B cell (primary cell): ENCODE results near the gene CFAP74. TPM values are rescaled to one million over a fixed set of nuclear protein-coding genes. Genes with fewer than 3 reads are reported as not detected.

Experiments
- ATAC-seq: fragments of 200-7000 bp; cut with Tn5 transposase; one replicate; pipeline ENCODE4 v1.10.0; 2021; ENCODE audit warnings: low read depth, mild to moderate bottlenecking, moderate number of reproducible peaks, moderate library complexity
- CTCF ChIA-PET: fragments of 350-600 bp; sonication (Branson Sonifier 250); formaldehyde crosslinking; loops from one replicate; lab custom pipeline; 2021; ENCODE audit warnings: antibody characterized with exemption, inconsistent platforms; lab: Charles Lee
- POLR2A ChIA-PET: fragments of 350-600 bp; sonication (Branson Sonifier 250); formaldehyde crosslinking; loops from one replicate; lab custom pipeline; 2021; ENCODE audit warnings: antibody characterized with exemption; lab: Charles Lee
- DNase-seq: peaks from one replicate; pipeline ENCODE4 v3.0.0; 2013
- H2AFZ ChIP-seq: 2 replicates; pipeline ENCODE4 v1.6.1; 2012; ENCODE audit warnings: mild to moderate bottlenecking, low read depth, low read length; ENCODE audit not compliant: insufficient read depth, poor library complexity, severe bottlenecking
- H3K27ac ChIP-seq, 2 donors: 1 replicate in 1 of 2; 2 replicates in 1 of 2; pipeline ENCODE4 v1.5.1; 2012 to 2013; ENCODE audit warnings: low read length in 2 of 2, mild to moderate bottlenecking in 2 of 2, moderate library complexity in 1 of 2
- H3K27me3 ChIP-seq, 4 experiments: fragments of 200-600 bp in 1 of 4; sonication (generic) in 1 of 4; replicated peaks in 1 of 4; 1 replicate in 2 of 4; 2 replicates in 2 of 4; pipeline versions ENCODE4 v1.6.1 to v1.7.0; 2013 to 2016; ENCODE audit warnings: low read length in 3 of 4, mild to moderate bottlenecking in 2 of 4, mixed read lengths in 1 of 4, moderate library complexity in 1 of 4; ENCODE audit not compliant: insufficient read depth in 4 of 4, control insufficient read depth in 3 of 4; ENCODE audit errors: control extremely low read depth in 1 of 4
- H3K36me3 ChIP-seq, 2 experiments: replicated peaks in 1 of 2; 1 replicate in 1 of 2; 2 replicates in 1 of 2; pipeline versions ENCODE4 v1.6.1 to v1.7.1; 2013; ENCODE audit warnings: low read length in 1 of 2; ENCODE audit not compliant: insufficient read depth in 2 of 2, control insufficient read depth in 1 of 2; ENCODE audit errors: control extremely low read depth in 1 of 2, extremely low read depth in 1 of 2
- H3K4me1 ChIP-seq, 2 donors: fragments of 200-600 bp in 1 of 2; sonication (generic) in 1 of 2; 1 replicate in 1 of 2; 2 replicates in 1 of 2; pipeline versions ENCODE4 v1.5.1 to v1.6.1; 2013 to 2017; ENCODE audit warnings: low read length in 2 of 2; ENCODE audit not compliant: control insufficient read depth in 2 of 2, insufficient read depth in 2 of 2
- H3K4me2 ChIP-seq: replicated peaks from 2 replicates; pipeline ENCODE3; 2012; ENCODE audit warnings: mild to moderate bottlenecking, low read depth, low read length; ENCODE audit not compliant: poor library complexity, severe bottlenecking
- H3K4me3 ChIP-seq, 5 experiments: fragments of 200-600 bp in 1 of 5; sonication (generic) in 1 of 5; 1 replicate in 3 of 5; 2 replicates in 2 of 5; pipeline versions ENCODE4 v1.5.1 to v1.7.0; 2011 to 2016; ENCODE audit warnings: low read length in 4 of 5, mild to moderate bottlenecking in 4 of 5, low read depth in 2 of 5, control low read depth in 1 of 5, moderate library complexity in 1 of 5; ENCODE audit not compliant: insufficient read depth in 1 of 5; ENCODE audit errors: control extremely low read depth in 1 of 5, extremely low read depth in 1 of 5
- H3K79me2 ChIP-seq: fragments of 200-600 bp; sonication (generic); one replicate; pipeline ENCODE4 v1.6.0; 2016; ENCODE audit warnings: low read length; ENCODE audit not compliant: control insufficient read depth, insufficient read depth
- H3K9ac ChIP-seq: fragments of 200-600 bp; sonication (generic); 2 replicates; pipeline ENCODE4 v1.6.1; 2017; ENCODE audit warnings: mild to moderate bottlenecking, low read length, moderate library complexity
- H3K9me3 ChIP-seq, 3 donors: one replicate each; pipeline versions ENCODE4 v1.6.1 to v1.7.1; 2013; ENCODE audit warnings: low read length in 2 of 3; ENCODE audit not compliant: control insufficient read depth in 2 of 3, insufficient read depth in 1 of 3; ENCODE audit errors: control extremely low read depth in 1 of 3
- H4K20me1 ChIP-seq: 2 replicates; pipeline ENCODE4 v1.6.0; 2012; ENCODE audit warnings: mild to moderate bottlenecking, low read length; ENCODE audit not compliant: insufficient read depth, control insufficient read depth, poor library complexity, severe bottlenecking
- H3K27ac Mint-ChIP-seq: one replicate; pipeline ENCODE4 v1.8.0; 2021; ENCODE audit warnings: mixed read lengths
- H3K27me3 Mint-ChIP-seq: one replicate; pipeline ENCODE4 v1.8.0; 2021; ENCODE audit warnings: mixed read lengths
- H3K4me1 Mint-ChIP-seq: one replicate; pipeline ENCODE4 v1.8.0; 2021; ENCODE audit warnings: mixed read lengths
- H3K4me3 Mint-ChIP-seq: one replicate; pipeline ENCODE4 v1.8.0; 2021; ENCODE audit warnings: mixed read lengths
- H3K9me3 Mint-ChIP-seq: one replicate; pipeline ENCODE4 v1.8.0; 2022; ENCODE audit warnings: mixed read lengths; ENCODE audit not compliant: insufficient read depth
- EZH2 ChIP-seq: IDR thresholded peaks from 2 replicates; pipeline ENCODE4 v1.6.1; 2012; ENCODE audit warnings: borderline replicate concordance, low read depth, mild to moderate bottlenecking, moderate library complexity, low read length; ENCODE audit not compliant: insufficient read depth, poor library complexity, severe bottlenecking
- WGBS: methylation state at CpG from one replicate; pipeline ENCODE4 v1.1.5; 2013; ENCODE audit warnings: missing lambda C conversion rate; ENCODE audit not compliant: insufficient coverage; 5-methylcytosine and 5-hydroxymethylcytosine counted together
- intact Hi-C: fragments of 100-400 bp; cut with micrococcal nuclease; formaldehyde crosslinking; loops from one replicate; pipeline ENCODE4 v1.10.0; 2022
- polyA plus RNA-seq: library from polyadenylated mRNA; depleted of rRNA; stranded (reverse); fragments of >200 nt; gene quantifications from 2 replicates; pipeline ENCODE4 v1.2.3, GENCODE V29; 2012
- total RNA-seq, 2 donors: library from RNA; stranded (reverse); fragments of 120-200 nt in 1 of 2; gene quantifications; 1 replicate in 1 of 2; 2 replicates in 1 of 2; pipeline versions ENCODE4 v1.2.3 to v1.2.4, GENCODE V29; 2013 to 2022
- TF ChIP-seq, protein P1 (sequence below): fragments of 200-600 bp; IDR thresholded peaks from one replicate; pipeline ENCODE4 v1.8.0; 2022; ENCODE audit warnings: antibody characterized with exemption, mild to moderate bottlenecking

CFAP74 gene
- total and polyA plus RNA-seq, 2 donors (not counting 1 experiment from before 2014, with no cell fraction given), result not detected

- peak; percentile 12 for ATAC-seq
- Histone ChIP-seq H3K27ac (peak within 1 kb of the TSS in 1 of 2 donors; percentile 51), H4K20me1 (no peaks in the 10 kb centered on the region), H3K27me3 (peaks cover 0 to 18% (median 0%) of the 10 kb centered on the region in 4 experiments), H3K4me2 (peak within 1 kb of the TSS; percentile 96), H3K9ac (peak within 1 kb of the TSS; percentile 66), H3K36me3 (no peaks in the 10 kb centered on the region), H3K4me1 (peaks cover 12 to 22% of the 10 kb centered on the region in 2 donors), H3K9me3 (peaks cover 0 to 8% (median 0%) of the 10 kb centered on the region in 3 donors), H3K4me3 (peak within 1 kb of the TSS in 4 of 5 experiments; percentile 37 to 67 (median 60)), H2AFZ (peak within 1 kb of the TSS; percentile 73), H3K79me2 (no peaks in the 10 kb centered on the region)
- ChIA-PET CTCF (interaction anchor here (1.7 kb wide), 1 partner anchor 9 kb away, joined by 6 read pairs; no protein-coding TSS in a partner anchor), POLR2A (interaction anchor here (1.0 kb wide), 1 partner anchor 12 kb away, joined by 3 read pairs; no protein-coding TSS in a partner anchor)
- Mint-ChIP-seq H3K4me3 (peak within 1 kb of the TSS; percentile 79), H3K4me1 (peaks cover 4% of the 10 kb centered on the region), H3K27me3 (no peaks in the 10 kb centered on the region), H3K9me3 (no peaks in the 10 kb centered on the region), H3K27ac (peak within 1 kb of the TSS; percentile 62)
- DNase-seq, result no peak
- TF ChIP-seq EZH2, result no peak
- TF ChIP-seq, protein P1, sequence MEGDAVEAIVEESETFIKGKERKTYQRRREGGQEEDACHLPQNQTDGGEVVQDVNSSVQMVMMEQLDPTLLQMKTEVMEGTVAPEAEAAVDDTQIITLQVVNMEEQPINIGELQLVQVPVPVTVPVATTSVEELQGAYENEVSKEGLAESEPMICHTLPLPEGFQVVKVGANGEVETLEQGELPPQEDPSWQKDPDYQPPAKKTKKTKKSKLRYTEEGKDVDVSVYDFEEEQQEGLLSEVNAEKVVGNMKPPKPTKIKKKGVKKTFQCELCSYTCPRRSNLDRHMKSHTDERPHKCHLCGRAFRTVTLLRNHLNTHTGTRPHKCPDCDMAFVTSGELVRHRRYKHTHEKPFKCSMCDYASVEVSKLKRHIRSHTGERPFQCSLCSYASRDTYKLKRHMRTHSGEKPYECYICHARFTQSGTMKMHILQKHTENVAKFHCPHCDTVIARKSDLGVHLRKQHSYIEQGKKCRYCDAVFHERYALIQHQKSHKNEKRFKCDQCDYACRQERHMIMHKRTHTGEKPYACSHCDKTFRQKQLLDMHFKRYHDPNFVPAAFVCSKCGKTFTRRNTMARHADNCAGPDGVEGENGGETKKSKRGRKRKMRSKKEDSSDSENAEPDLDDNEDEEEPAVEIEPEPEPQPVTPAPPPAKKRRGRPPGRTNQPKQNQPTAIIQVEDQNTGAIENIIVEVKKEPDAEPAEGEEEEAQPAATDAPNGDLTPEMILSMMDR, result no peak
- WGBS, result under 1% methylated on average over 44 of the region's 44 CpGs
- intact Hi-C loops, result loop anchor here (1.0 to 5.0 kb wide), 7 partner anchors 10 to 608 kb away; partner anchors contain the start of genes GNB1, MIB2, NADK and PANK4
Measured at GRCh38 chr1:1918901-1919303, 84.7 kb downstream of the CFAP74 start, which contains the start of gene TMEM52. TMEM52 (minus strand) TSS chr1:1919279; CDS start chr1:1919265, 14 bp downstream.
